CD4-positive, alpha-beta T cell treated with Interleukin-10 for 1 hour (primary cell): Measurements from ENCODE around the gene ASB5.
A peak's percentile ranks its signal among the peaks of the same experiment; 100 is the strongest.
"Not testable (repeated sequence)": the region's sequence is repeated elsewhere in the genome, so short reads cannot be mapped to it uniquely, and the experiment has no call there.

Experiments used
- DNase-seq: peaks from one replicate; pipeline ENCODE4 v3.0.0-alpha.2; 2020

ASB5 gene

GRCh38 chr4:176268963-176269362, at the start of gene ASB5:
ASB5 (minus strand) TSS chr4:176269222; CDS start chr4:176269108, 114 bp downstream.
- no peak for DNase-seq

- DNase-seq = no peak
These were observed 44.7 kb upstream of the ASB5 start for GRCh38 chr4:176313596-176314336.

GRCh38 chr4:176309772-176310171, 40.8 kb upstream of the ASB5 start:
- no peak for DNase-seq

GRCh38 chr4:176309046-176309445, 40.0 kb upstream of the ASB5 start:
- no peak for DNase-seq

DNA sequence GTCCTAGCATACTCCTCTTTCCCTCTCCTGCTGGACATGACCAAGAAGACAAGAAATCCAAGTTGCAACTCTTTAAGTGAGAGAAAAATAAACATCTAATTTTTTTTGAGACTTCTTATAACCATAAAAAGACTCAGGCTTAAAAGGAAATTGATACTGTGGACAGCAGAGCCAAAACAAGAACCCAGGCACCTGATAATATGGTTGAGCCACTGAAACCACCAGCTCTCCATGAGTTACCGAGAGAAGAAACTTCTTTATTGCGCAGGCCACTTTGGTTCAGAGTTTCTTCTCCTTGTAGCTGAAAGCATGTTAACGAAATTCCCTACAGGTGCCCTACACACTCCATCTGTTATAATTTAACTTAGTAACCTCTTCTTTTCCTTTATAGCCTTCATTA, 39.4 kb upstream of the ASB5 start:
- DNase-seq = no peak

DNA sequence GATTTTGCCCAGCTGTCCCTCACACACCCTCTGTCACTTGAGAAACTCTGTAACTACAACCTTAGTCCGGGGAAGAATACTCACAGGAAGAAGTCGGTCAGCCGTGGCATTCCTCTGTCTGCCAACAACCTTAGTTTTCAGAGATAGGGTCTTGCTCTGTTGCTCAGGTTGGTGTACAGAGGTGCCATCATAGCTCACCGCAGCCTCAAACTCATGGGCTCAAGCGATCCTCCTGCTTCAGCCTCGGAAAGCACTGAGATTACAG, 38.6 kb upstream of the ASB5 start:
- DNase-seq = no peak

DNA sequence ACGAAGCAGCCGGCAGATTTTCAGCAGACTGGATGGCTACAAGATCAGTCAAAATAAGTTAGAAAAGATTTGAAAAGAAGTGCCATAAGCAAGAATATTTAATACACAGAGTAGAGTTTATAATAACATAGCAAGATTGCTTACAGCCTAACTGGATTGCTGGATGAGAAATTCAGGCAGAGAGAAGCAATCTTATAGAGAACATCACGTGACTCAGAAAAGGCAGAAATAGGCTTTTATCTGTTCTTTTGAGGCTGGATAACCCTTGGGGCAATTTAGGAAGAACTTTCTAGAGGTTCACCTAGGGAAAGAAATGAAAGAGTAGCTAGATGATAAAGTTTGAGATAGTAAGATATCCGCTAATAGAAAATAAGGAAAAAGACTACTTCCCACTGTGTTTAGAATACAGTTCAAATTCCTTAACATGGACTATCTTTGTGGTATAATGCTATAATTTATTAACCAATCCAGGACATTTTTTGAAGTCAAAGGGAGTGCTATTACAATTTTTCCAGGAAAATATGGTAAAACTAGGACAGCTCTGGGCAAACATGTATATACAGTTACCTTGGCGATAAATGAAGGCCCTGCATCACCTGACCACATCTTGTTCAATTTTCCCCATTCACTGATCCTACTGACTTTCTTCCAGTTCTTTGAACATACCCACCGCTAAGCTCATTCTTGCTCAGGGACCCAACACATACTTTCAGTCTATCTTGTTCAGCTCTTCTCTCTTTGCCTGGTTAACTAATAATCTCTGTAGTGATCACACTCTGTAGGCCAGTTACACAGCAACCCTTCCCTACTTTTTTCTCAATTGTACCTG, 38.0 kb upstream of the ASB5 start:
- DNase-seq = no peak

DNA sequence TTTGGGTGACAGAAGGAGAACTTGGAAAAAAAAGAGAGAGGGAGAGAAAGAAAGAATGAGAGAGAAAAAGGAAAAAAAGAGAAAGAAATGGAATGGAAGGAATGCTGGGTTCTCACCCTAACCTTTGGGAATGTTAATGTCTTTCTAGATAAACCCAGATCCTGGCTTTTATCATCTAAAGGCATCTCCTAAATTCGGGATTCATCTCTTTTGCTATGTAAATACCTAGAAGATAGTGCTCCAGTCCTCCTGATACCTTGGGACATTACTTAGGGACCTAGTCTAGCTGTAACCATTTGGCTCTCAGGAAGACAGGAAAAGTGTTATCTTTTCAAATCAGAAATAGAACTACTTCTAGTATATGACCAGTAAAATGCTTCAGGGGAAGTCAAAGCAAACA, 34.9 kb upstream of the ASB5 start:
- no peak for DNase-seq

GRCh38 chr4:176302283-176303275, 33.6 kb upstream of the ASB5 start:
- DNase-seq = no peak

GRCh38 chr4:176300565-176300964, 31.5 kb upstream of the ASB5 start:
- DNase-seq = no peak

- no peak for DNase-seq
These were observed 31.0 kb upstream of the ASB5 start for GRCh38 chr4:176300036-176300435.

DNA sequence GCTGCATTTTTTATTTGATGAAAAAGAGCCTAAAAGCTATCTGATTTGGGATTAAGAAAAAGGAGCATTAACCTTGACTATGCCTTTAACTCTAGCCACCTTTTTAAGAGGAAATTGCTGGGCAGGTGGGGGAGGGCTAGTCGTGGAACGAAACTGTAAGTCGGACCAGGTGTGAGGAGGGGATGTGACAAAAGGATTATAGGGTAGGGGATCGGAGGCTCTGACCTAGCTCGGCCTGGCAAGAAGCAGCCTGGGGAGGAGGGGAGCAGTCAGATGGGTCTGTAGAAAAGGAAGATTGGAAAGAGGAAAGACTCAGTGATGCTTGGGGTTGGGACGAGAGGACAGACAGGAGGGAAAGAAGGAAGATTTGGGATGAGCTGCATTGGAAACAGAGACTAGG, 29.6 kb upstream of the ASB5 start:
- no peak for DNase-seq

DNA sequence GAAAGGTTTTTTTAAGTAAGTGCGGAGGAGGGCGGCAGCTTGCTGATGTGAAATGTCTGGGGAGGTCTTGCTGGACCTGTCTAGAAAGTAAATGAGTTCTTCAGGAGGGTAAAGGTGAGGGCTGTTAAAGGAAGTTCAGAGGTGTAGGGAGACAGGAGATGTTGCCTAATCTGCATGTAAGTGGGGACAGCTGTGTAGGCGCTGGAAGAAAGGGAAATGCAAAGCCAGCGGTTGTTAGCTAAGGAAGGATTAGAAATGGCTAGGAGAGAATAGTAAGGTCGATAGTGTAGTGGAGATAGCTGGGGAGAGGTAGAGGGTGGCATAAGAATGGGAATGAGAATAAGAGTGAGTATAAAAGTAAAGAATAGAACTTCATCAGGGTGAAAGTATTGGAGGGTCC, 26.9 kb upstream of the ASB5 start:
- DNase-seq = not testable (repeated sequence)

- DNase-seq = no peak
These were observed 24.6 kb upstream of the ASB5 start for GRCh38 chr4:176293660-176294059.

GRCh38 chr4:176292920-176293319, 23.9 kb upstream of the ASB5 start:
- no peak for DNase-seq

GRCh38 chr4:176291748-176292147, 22.7 kb upstream of the ASB5 start:
- no peak for DNase-seq

DNA sequence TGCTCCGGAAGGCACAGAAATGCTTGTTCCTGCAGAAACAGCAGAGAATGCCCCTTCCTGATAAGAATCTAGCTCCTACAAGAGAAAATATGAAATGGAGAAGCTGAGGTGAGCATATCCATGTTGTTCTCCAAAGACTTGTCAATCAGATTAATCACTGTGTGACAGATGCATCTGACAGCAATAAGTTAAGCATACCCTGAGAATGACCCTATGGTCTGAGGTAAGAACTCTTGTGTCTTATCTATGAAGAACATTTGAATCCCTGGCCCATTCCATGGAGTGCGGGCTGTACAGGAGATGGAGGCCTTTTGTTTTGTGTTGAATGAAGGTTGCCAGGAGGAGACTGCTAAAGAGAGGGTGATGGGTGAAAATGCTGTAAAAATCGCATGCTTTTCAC, 21.5 kb upstream of the ASB5 start:
- DNase-seq = no peak

DNA sequence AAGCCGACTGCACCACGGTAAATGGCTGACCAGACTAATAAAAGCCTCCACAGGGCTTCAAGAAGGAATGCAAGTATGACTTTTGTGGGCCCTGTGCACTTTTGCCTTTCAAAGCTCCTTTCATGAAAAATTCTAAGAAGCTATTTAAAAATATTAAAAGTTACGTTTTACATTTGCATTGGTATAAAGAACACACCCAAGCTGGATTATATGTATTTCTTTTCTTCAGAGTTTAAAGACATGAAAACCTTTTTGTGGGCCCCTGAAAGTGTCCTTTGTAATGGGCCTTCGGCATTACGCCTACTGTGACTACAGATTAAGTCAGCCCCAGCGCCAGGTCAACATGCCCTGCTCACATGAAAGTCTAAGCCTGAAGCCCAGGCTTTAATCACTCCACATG, 20.5 kb upstream of the ASB5 start:
- no peak for DNase-seq

DNA sequence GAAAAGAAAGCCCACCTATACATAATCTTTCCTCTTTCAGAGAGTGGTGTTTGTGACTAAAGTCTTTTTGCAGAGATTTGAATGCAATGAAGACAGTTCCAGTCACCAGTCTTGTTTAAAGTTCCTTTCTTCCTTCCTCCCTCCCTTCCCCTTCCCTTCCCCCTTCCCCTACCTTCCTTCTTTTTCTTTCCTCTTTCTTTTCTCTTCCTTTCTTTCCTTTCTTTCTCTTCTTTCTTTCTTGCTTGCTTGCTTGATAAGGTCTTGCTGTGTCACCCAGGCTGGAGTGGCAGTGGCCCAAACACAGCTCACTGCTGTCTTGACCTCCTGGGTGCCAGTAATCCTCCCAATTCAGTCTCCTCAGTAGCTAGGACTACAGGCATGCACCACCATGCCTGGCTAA, 19.0 kb upstream of the ASB5 start:
- no peak for DNase-seq

- no peak for DNase-seq
These were observed 18.5 kb upstream of the ASB5 start for GRCh38 chr4:176287546-176287945.

GRCh38 chr4:176286728-176287127, 17.7 kb upstream of the ASB5 start:
- DNase-seq = no peak

GRCh38 chr4:176279560-176279959, 10.5 kb upstream of the ASB5 start:
- DNase-seq = not testable (repeated sequence)

- DNase-seq = peak; percentile 8
These were observed 8.3 kb upstream of the ASB5 start for GRCh38 chr4:176277162-176277904.
